Liver (tissue), 3 donors: Measurements from ENCODE around the gene AVPR1B.

Source experiments
- CTCF ChIP-seq: fragments of 150-350 bp; IDR thresholded peaks from 2 replicates; pipeline ENCODE4 v1.5.1; 2017; ENCODE audit warnings: improper control_type of control experiment, low read depth, low read length; ENCODE audit not compliant: missing input control
- MAX ChIP-seq: IDR thresholded peaks from 2 replicates; pipeline ENCODE4 v1.6.1; 2016; ENCODE audit warnings: antibody characterized with exemption
- RAD21 ChIP-seq, 2 donors: IDR thresholded peaks; 2 replicates each; pipeline ENCODE4 v1.6.1; 2016; ENCODE audit warnings: antibody characterized with exemption in 2 of 2, mild to moderate bottlenecking in 2 of 2
- REST ChIP-seq: IDR thresholded peaks from 2 replicates; pipeline ENCODE4 v1.6.1; 2016; ENCODE audit warnings: antibody characterized with exemption, mild to moderate bottlenecking
- donor health status: healthy.
- donor health status: healthy.

GRCh38 chr1:206087091-206087490, 30.1 kb downstream of the AVPR1B start:
- TF ChIP-seq RAD21 (IDR thresholded peaks at IDR 0.05) (no peak), CTCF (no peak), MAX (no peak), REST (no peak)
